Urinary bladder (tissue), 4 donors: Measurements from ENCODE around the gene RBP5. TPM values are rescaled to one million over a fixed set of nuclear protein-coding genes. Genes with fewer than 3 reads are reported as not detected.

Experiments used
- DNase-seq: peaks from one replicate; pipeline ENCODE4 v3.0.0-alpha.2; 2015; ENCODE audit errors: extremely low spot score
- H3K27ac ChIP-seq: one replicate; pipeline ENCODE4 v1.5.1; 2013; ENCODE audit warnings: low read depth, mild to moderate bottlenecking, moderate library complexity
- H3K36me3 ChIP-seq: one replicate; pipeline ENCODE4 v1.6.1; 2013; ENCODE audit warnings: mild to moderate bottlenecking, moderate library complexity; ENCODE audit not compliant: insufficient read depth
- H3K4me1 ChIP-seq: one replicate; pipeline ENCODE4 v1.6.1; 2013; ENCODE audit warnings: mild to moderate bottlenecking, moderate library complexity; ENCODE audit not compliant: insufficient read depth
- H3K4me3 ChIP-seq: one replicate; pipeline ENCODE4 v1.5.1; 2013; ENCODE audit warnings: low read depth, low read length
- WGBS: extraction: QIAGEN DNeasy Blood & Tissue Kit; methylation state at CpG from one replicate; pipeline ENCODE4 v1.1.7; 2013; 5-methylcytosine and 5-hydroxymethylcytosine counted together
- polyA plus RNA-seq: library from polyadenylated mRNA; stranded (reverse); fragments of 200-250 nt; gene quantifications from one replicate; pipeline ENCODE4 v1.2.3, GENCODE V29; 2013
- total RNA-seq: library from RNA; depleted of rRNA; stranded (reverse); fragments of >200 nt; gene quantifications from one replicate; pipeline ENCODE4 v1.2.3, GENCODE V29; 2014
- donor health status: healthy with polysubstance abuse.
- donor health status: healthy.

The RBP5 gene
- total RNA-seq (2.6 TPM), polyA plus RNA-seq (5.9 TPM)

DNA sequence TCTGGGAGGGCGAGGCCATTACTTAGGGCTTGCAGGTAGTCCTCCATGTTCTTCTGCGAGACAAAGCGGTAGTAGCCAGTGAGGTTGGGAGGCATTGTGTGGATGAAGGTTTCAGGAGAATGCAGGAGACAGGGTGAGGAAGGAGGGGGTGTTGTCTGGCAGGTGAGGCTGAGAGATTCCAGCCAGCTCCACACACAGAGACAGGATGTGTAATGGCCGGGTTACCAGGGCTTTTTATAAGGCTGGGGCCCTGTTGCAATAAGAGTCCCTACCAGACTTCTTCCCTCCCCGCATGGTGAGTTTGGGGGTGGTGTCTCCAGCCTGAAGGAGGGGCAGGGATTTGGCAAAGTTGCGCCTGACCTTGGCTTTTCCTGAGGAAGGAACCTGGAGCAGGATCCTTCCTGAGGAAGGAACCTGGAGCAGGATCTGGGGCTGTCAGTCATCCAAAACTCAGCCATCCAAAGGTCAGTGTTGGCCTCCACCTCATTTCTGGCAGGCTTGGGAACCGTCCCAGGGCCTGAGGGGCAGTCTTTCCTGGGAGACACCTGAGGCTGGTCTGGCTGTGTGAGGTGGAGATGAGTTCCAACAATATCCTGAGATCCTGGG is at the start of gene RBP5:
RBP5 (minus strand) TSS at position 209 of the 606 bp plus-strand sequence; CDS start at position 95, 114 bp downstream.
- DNase-seq, result no peak
- peak within 1 kb of the TSS; percentile 48 for H3K4me3 ChIP-seq
- H3K27ac ChIP-seq, result no peak within 1 kb of the TSS
- H3K36me3 ChIP-seq, result no peaks in the 10 kb centered on the region
- no peaks in the 10 kb centered on the region for H3K4me1 ChIP-seq
- 62% methylated on average over 7 of the region's 7 CpGs for WGBS

DNA sequence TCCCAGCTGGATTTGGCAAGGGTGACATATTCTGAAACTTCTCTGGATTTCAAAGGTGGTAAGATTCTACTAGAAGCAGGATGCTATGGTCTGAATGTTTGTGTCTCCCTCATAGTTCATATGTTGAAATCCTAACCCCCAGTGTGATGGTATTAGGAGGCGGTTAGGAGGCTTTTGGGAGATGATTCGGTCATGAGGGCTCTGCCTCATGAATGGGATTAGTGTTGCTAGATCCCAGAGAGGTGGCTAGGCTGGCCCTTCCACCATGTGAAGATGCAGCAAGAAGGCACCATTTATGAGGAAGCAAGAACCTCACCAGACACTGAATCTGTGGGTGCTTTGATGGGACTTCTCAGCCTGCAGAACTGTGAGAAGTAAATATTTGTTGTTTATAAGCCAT is 49.8 kb upstream of the RBP5 start:
- Histone ChIP-seq H3K27ac (no peak overlapping the region), H3K4me3 (no peak overlapping the region), H3K4me1 (no peaks in the 10 kb centered on the region), H3K36me3 (no peaks in the 10 kb centered on the region)
- WGBS, result 84% methylated on average over 2 of the region's 2 CpGs
- DNase-seq, result no peak

GRCh38 chr12:7176595-7176994 is 47.9 kb upstream of the RBP5 start:
- no peaks in the 10 kb centered on the region for H3K4me1 ChIP-seq
- no peak overlapping the region for H3K27ac ChIP-seq
- H3K36me3 ChIP-seq, result no peaks in the 10 kb centered on the region
- H3K4me3 ChIP-seq, result no peak overlapping the region
- WGBS, result 71% methylated on average over 2 of the region's 2 CpGs
- DNase-seq, result no peak

DNA sequence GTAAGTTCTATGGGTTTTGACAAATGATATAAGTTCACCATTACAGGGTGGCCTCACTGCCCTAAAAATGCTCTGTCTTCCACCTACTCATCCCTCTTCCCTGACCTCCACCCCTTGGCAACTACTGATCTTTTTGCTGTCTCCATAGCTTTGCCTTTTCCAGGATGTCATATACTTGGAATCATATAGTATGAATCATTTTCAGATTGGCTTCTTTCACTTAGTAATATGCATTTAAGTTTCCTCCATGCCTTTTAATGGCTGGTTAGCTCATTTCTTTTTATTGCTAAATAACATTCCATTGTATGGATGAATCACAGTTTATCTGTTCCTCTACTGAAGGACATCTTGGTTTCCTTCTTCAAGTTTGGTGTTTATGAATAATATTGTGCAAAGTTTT is 46.8 kb upstream of the RBP5 start:
- no peaks in the 10 kb centered on the region for H3K4me1 ChIP-seq
- no peak overlapping the region for H3K27ac ChIP-seq
- H3K36me3 ChIP-seq, result no peaks in the 10 kb centered on the region
- H3K4me3 ChIP-seq, result no peak overlapping the region
- DNase-seq, result no peak

DNA sequence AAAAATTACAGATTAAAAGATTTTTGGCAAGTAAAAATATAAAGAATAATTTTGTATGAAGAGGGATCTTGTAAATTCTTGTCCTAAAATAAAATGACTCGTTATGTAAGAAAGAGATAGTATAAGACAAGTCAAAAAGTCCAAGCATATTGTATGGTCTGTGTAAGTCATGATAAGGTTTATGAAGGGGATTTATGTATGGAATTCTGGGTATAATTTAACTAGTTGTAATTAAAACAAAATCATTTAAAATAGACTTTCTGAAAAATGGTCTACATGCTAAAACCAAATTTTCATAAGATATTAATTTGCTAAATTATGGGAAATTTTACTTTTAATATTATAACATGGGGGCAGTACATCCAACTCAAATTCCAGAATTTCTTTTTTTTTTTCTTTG is 43.2 kb upstream of the RBP5 start:
- no peak overlapping the region for H3K27ac ChIP-seq
- no peak for DNase-seq
- 60% methylated on average over 1 of the region's 1 CpG for WGBS

GRCh38 chr12:7169951-7170350 is 41.3 kb upstream of the RBP5 start:
- H3K4me3 ChIP-seq, result no peak overlapping the region
- H3K27ac ChIP-seq, result no peak overlapping the region
- H3K36me3 ChIP-seq, result no peaks in the 10 kb centered on the region
- no peak for DNase-seq
- H3K4me1 ChIP-seq, result no peaks in the 10 kb centered on the region

More for the DNA sequence above, 43.2 kb upstream of the RBP5 start:
- Histone ChIP-seq H3K4me1 (no peaks in the 10 kb centered on the region), H3K4me3 (no peak overlapping the region), H3K36me3 (no peaks in the 10 kb centered on the region)

GRCh38 chr12:7162691-7163114 is 34.0 kb upstream of the RBP5 start:
- no peak for DNase-seq
- Histone ChIP-seq H3K4me3 (no peak overlapping the region), H3K36me3 (no peaks in the 10 kb centered on the region), H3K4me1 (no peaks in the 10 kb centered on the region), H3K27ac (no peak overlapping the region)
- 6% methylated on average over 19 of the region's 19 CpGs for WGBS

DNA sequence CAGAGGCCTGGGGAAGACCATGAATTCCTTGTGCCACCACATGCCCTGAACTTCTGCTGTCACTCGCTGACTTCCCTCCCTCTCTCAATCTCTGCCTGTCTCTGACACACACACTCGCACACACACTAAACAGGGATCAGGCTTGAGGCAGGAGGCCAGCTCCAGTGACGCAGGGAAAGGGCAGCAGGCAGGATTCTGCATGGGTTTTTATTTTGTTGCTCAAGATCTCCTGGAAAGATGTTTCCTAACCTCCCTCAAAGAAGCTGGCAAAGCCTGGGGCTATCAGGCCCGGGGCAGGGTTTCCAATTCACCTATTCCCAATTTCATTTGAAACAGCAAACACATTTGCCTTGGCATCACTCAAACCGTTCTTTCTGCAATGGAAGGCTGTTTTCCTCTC is 33.1 kb upstream of the RBP5 start:
- H3K4me3 ChIP-seq, result no peak overlapping the region
- 81% methylated on average over 5 of the region's 5 CpGs for WGBS

DNA sequence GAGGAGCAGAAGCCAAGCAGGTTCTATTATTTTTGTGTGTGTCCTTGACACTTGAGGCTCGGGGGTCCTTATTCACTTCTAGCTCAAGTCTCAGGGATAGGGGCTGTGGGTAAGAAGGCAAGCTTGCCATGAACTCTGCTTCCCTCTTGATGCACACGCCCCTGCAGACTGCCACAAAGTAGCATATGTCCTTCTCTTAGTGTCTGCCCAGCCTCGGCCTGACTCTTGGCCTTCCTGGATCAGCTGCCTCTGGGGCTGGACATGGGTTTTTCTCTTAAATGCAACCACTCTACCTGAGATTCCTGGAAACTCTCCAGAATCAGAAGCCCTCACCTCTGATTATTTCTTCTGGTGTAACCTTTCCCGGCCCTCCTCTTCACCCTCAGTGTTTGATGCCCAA is 32.6 kb upstream of the RBP5 start:
- no peak overlapping the region for H3K4me3 ChIP-seq
- DNase-seq, result no peak
- WGBS, result 86% methylated on average over 4 of the region's 4 CpGs
- H3K4me1 ChIP-seq, result no peaks in the 10 kb centered on the region
- H3K36me3 ChIP-seq, result no peaks in the 10 kb centered on the region
- no peak overlapping the region for H3K27ac ChIP-seq

More for the DNA sequence above, 33.1 kb upstream of the RBP5 start:
- H3K27ac ChIP-seq, result no peak overlapping the region
- H3K36me3 ChIP-seq, result no peaks in the 10 kb centered on the region
- no peak for DNase-seq
- no peaks in the 10 kb centered on the region for H3K4me1 ChIP-seq

DNA sequence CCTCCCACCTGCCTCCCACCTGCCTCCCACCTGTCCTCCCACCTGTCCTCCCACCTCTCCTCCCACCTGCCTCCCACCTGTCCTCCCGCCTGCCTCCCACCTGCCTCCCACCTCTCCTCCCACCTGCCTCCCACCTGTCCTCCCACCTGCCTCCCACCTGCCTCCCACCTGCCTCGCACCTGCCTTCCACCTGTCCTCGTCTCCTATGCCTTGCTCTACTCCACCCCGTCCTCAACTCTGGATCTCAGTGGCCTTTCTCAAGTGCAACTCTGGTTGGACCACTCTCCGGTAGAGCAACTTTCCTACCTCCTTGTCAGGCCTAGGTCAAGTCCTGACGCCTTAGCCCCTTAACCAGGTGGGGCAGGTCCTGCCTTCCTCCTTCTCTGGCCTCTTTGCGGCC is 31.5 kb upstream of the RBP5 start:
- Histone ChIP-seq H3K4me3 (no peak overlapping the region), H3K27ac (no peak overlapping the region), H3K4me1 (no peaks in the 10 kb centered on the region), H3K36me3 (no peaks in the 10 kb centered on the region)
- WGBS, result 74% methylated on average over 7 of the region's 7 CpGs
- DNase-seq, result no peak

DNA sequence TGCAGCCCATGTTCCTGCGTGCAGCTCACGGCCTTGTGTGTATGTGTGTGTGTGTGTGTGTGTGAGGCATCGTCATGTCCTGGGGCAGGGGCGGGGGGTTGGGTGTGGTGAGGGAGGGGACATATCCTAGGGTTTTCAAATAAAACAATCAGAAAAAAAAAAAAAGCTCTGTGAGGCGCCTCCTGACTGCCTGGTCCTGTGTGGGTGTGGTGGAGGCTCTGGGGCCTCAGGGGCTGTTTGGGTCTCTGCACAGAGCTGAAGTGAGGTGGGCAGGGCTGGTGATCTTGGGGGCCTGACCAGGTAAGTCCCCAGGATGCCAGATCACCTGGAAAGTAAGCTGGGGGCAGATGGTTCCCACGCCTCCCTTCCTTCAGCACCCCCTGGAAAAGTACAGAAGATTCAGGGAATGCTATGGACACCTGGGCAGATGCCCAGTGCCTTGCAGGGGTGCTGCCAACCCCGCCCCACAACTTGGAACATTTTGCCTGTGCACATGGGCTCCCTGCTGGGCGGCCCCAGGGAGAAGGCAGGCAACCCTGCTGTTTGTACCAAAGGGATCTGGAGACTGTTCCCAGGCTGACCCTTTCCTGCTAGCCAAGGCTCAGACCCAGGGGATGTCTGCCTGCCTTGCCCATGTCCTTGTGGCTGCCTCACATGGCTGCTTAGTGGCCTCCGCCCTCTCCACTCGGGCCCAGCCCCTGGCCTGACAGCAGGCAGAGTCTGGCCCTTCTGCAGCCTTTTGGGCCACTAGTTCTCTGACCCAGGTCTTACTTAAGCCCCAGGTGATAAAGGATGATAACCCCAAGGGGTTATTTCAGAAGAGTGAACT is 30.3 kb upstream of the RBP5 start:
- Histone ChIP-seq H3K27ac (no peak overlapping the region), H3K4me1 (no peaks in the 10 kb centered on the region), H3K36me3 (no peaks in the 10 kb centered on the region), H3K4me3 (no peak overlapping the region)
- no peak for DNase-seq
- WGBS, result 72% methylated on average over 10 of the region's 10 CpGs

DNA sequence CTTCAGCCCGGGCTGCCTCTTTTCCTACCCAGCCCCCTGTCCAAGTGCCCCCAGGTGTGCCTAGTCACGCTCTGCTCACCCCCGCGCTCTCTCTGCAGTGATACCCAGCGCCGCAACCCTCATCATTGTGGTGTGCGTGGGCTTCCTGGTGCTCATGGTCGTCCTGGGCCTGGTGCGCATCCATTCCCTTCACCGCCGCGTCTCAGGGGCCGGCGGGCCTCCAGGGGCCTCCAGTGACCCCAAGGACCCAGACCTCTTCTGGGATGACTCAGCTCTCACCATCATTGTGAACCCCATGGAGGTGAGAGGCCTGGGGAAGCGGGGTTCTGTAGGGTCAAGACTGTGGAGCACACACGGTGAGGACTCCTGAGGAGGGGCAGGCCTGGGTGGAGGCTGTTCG is 28.7 kb upstream of the RBP5 start:
- H3K4me3 ChIP-seq, result no peak overlapping the region
- 92% methylated on average over 17 of the region's 17 CpGs for WGBS
- DNase-seq, result no peak
- no peak overlapping the region for H3K27ac ChIP-seq
- no peaks in the 10 kb centered on the region for H3K36me3 ChIP-seq
- no peaks in the 10 kb centered on the region for H3K4me1 ChIP-seq

DNA sequence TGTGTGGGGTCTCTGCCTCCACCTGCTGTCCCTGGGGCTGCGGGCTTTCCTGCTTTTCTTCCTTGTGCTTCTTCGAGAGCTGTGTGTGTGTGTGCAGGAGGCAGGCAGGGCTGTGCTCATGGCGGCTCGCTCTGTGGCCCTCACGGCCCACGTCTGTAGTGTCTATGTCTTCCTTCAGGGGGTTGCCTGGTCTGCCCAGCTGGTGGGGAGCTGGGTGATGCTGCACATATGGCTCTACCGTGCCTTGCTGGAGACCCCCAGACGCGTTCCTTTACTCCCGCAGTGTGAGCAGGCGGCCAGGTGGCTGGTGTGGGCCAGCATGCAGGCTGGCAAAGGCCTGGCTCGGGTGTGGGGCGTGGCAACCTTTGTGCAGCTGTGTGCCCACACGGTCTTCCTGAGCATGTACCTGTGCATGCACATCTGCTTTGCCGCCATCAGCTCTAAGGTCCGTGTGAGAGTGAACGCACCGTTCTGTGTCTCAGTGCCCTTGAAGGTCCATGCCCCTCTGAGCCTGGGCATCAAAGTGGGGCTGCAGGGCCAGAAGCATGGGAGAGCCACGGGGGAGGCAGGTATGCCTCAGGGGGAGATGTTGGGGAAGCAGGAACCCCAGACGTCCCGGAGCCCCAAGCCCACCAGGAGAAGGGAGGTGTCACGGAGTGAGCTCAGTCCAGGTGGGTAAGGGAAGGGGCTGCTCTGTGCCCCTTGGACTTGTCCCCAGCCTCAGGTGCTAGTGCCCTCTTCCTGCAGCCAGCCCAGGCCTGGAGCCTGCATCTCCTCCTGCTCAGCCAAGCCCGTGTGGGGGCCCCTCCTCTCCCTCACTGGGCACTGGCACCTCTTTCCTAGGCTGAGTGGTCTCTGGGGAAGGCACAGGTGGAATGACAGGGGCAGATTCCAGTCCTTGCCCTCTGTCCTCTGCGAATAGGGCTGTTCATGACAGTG is 27.8 kb upstream of the RBP5 start:
- Histone ChIP-seq H3K4me1 (no peaks in the 10 kb centered on the region), H3K27ac (no peak overlapping the region), H3K4me3 (no peak overlapping the region), H3K36me3 (no peaks in the 10 kb centered on the region)
- no peak for DNase-seq
- WGBS, result 77% methylated on average over 24 of the region's 24 CpGs
